Right lobe of liver (tissue), 4 donors: ENCODE results near the gene PRRG4.

Experiments used
- CTCF ChIP-seq, 4 donors: fragments of 200-600 bp in 3 of 4; fragments of 450-650 bp in 1 of 4; IDR thresholded peaks; one replicate each; pipeline versions ENCODE4 v1.5.1 to v1.8.0; 2016 to 2022; ENCODE audit warnings: antibody characterized with exemption in 4 of 4, mild to moderate bottlenecking in 2 of 4
- POLR2A ChIP-seq: fragments of 450-650 bp; IDR thresholded peaks from one replicate; pipeline ENCODE4 v1.6.1; 2017; ENCODE audit warnings: antibody characterized with exemption, mild to moderate bottlenecking
- donor health status: DM: no; HTN: no; CAD: no.
- donor health status: DM: no; HTN: no; CAD: no.
- donor health status: DM: no; HTN: yes; CAD: no.

GRCh38 chr11:32897103-32897502, 67.4 kb downstream of the PRRG4 start:
- TF ChIP-seq CTCF (IDR thresholded peaks at IDR 0.05), result no peak
- TF ChIP-seq POLR2A, result no peak
